GM23338 (cell line): ENCODE data around the gene CAMTA1.

Experiments used
- POLR2AphosphoS5 ChIP-seq: IDR thresholded peaks from 2 replicates; pipeline ENCODE4 v1.6.1; 2016; ENCODE audit warnings: antibody characterized with exemption, low read depth
- TF ChIP-seq, protein P1 (sequence below), 2 experiments: fragments of 200-600 bp in 1 of 2; sonication (generic) in 1 of 2; conservative IDR thresholded peaks; 2 replicates each; pipeline versions ENCODE4 v1.5.1 to v1.6.1; 2016 to 2017; ENCODE audit warnings: antibody characterized with exemption in 2 of 2, low read depth in 2 of 2, mild to moderate bottlenecking in 2 of 2, moderate library complexity in 1 of 2

DNA sequence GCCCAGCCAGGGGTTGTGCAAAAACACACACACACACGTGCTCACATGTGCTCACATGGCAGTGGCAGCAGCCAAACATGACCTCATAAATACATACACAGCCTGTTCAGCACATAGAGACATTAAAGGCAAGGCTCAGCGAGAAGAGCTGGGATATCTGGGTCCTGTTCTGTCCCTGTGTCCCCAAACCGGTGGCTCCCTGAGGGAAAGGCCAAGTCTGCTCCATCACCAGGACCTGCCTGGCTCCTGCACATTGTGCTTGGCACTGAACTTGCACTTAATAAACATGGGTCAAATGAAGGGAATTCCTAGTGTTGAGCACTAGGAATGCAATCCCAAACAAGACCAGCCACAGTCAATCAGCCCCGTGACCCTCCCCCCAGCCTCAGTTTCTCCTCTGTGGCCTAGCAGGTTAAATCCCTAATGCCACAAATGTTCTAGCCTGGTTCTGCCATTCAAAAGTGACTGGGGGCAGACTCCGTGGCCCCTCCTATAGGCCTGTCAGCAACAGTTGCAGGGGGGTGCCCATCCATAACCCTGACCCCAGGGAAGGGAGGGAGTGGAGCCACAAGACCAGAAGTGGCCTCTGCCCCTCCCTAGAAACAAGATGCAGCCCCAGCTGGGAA, 825.0 kb downstream of the CAMTA1 start:
- TF ChIP-seq, protein P1, sequence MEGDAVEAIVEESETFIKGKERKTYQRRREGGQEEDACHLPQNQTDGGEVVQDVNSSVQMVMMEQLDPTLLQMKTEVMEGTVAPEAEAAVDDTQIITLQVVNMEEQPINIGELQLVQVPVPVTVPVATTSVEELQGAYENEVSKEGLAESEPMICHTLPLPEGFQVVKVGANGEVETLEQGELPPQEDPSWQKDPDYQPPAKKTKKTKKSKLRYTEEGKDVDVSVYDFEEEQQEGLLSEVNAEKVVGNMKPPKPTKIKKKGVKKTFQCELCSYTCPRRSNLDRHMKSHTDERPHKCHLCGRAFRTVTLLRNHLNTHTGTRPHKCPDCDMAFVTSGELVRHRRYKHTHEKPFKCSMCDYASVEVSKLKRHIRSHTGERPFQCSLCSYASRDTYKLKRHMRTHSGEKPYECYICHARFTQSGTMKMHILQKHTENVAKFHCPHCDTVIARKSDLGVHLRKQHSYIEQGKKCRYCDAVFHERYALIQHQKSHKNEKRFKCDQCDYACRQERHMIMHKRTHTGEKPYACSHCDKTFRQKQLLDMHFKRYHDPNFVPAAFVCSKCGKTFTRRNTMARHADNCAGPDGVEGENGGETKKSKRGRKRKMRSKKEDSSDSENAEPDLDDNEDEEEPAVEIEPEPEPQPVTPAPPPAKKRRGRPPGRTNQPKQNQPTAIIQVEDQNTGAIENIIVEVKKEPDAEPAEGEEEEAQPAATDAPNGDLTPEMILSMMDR (conservative IDR thresholded peaks at IDR 0.05; ENCODE audit: low read depth in 2 of 2), result no peak
- TF ChIP-seq POLR2AphosphoS5, result no peak
